ENCODE data around the gene ALDH3A1.

ALDH3A1 gene

DNA sequence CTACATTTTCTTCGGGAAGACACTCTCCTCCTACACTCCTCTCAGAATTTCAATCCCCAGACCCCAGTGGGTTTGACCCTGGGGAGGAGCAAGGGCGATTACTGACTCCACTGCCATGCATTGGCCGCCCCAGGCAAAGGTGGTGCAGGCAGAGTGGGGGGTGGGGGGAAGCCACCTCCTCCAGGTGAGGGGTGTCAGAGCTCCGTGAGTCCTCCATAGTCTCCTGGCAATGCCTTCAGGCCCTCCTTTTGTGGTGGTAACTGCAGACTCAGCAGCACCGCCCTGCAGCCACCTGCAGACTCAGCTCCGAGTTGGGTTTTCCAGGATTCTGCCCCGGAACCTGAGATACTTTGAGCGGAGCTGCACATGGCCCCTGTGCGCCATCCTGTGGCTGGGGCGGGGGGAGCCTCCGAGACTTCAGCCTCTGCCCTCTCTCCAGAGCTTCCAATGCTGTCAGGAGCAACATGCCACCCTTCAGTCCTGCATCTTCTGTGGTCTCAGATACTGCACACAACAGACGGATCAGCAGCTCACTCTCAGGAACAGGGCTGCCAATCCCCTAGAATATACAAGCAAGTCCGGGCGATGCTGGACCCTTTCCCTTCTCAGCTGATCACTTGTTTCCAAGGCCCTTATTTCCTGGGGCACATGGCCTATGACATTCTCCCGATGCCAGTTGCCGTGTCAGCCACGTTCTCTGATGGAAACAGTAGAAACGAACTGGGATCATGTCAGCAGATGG, 29.3 kb downstream of the ALDH3A1 start:
- no peak for DNase-seq

DNA sequence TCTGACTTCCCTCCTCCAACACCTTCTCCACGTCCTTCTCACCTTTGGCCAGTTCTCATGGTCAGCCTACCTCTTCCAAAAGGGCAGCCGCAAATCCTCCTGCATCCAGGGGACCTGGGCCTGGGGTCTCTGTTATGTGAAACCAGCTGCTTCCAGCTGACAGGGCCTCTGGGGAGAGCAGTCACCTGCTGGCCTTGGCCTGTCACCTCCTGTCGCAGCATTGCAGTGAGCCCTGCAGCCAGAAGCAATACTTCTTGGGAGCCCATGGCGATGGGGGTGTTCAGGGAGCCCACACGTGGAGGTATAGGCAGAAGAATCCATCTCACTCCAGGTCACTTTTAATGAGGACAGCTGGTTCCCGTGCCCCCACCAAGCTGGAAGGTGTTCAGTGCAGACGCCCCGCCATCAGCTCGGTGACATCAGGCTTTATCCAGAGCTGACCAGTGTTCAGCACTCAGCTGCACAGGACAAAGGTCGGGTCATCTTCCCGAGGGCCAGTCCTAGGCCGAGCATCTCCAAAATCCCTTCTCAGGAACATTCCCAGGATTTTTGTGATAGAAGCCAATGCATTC, 30.0 kb downstream of the ALDH3A1 start:
- no peak for DNase-seq

DNA sequence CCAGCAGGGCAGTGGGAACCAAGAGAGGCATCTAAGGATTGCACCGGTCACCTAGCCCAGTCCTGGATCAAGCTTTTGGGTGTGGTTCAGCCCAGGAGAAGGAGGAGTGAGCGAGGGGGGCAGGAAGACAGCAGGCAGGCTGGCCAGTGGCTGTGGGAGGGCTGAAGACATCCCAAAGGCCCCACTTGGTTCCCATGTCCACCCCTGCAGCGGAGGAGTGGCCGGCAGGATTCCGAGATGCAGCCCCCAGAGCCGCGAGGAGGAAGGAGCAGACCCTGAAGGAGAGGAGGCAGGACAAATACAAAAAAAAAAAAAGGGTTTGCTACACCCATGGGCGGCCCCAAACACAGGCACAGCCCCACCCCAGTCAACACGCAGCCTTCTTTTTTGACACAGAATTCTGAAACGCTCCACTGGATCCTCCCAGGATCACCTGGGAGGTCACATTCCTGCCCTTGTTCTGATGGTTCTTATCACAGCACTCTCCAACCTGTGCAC, 30.6 kb downstream of the ALDH3A1 start:
- no peak for DNase-seq

DNA sequence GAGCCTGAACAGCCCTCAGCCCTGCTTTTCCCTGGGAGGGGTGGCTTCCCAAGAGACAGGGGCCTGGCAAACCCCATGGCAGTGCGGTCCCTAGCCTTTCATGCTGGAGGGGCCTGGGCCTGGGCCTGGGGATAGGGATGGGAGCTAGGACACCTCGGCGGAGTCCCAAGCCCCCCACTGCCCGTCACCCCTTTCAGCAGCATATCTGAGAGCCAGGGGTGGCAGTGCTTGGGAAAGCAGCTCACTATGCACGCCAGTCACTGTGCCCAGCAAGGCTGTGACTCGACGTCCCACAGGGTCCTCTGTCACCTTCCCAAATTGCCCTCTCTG, 31.1 kb downstream of the ALDH3A1 start:
- DNase-seq, result no peak

DNA sequence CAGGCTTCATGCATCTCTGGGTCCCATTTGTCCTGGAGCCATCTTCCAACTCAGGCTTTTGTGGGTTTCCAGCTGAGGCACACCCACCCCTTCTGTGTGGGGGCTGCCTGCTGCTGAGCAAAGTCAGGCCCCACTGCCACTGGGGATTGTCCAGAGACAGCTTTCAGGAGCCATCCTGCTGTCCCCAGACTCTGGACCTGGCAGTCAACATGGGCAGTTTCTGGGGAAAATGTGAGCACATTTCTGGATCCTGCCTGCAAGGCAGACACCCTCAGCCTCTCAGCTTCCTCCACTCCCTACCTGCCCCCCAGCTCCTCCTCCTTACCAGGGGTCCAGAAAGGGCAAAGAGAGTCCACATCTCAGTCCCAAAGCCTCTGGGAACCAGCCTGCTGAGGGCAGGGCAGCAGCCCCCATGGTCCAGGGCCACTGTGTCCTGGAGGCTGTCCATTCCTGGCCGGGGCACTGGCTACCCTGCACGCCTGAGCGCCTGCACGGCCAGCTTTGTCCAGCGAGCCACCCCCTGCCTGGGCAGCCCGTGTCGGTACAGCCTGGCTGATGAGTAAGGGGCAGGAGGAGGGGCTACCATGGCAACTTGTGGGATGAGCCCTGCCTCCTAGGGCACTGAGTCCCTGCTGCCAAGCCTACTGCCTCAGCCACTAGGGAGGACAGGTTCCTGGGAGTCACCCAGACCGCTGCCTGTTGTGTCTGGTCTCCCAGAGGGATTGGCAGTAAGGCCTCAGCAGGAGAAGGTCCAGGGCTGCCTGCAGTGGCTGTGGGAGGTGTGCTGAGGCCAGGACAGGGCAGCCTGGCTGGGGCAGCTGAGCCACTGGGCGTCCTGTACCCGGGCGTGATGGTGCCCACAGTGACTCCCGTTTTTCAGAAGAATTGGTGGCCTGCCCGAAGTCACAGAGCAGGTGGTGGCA, 31.7 kb downstream of the ALDH3A1 start, which contains the start of gene SLC47A2:
SLC47A2 (minus strand) TSS at position 477 of the 923 bp plus-strand sequence; CDS start at position 448, 29 bp downstream.
- DNase-seq, result no peak

DNA sequence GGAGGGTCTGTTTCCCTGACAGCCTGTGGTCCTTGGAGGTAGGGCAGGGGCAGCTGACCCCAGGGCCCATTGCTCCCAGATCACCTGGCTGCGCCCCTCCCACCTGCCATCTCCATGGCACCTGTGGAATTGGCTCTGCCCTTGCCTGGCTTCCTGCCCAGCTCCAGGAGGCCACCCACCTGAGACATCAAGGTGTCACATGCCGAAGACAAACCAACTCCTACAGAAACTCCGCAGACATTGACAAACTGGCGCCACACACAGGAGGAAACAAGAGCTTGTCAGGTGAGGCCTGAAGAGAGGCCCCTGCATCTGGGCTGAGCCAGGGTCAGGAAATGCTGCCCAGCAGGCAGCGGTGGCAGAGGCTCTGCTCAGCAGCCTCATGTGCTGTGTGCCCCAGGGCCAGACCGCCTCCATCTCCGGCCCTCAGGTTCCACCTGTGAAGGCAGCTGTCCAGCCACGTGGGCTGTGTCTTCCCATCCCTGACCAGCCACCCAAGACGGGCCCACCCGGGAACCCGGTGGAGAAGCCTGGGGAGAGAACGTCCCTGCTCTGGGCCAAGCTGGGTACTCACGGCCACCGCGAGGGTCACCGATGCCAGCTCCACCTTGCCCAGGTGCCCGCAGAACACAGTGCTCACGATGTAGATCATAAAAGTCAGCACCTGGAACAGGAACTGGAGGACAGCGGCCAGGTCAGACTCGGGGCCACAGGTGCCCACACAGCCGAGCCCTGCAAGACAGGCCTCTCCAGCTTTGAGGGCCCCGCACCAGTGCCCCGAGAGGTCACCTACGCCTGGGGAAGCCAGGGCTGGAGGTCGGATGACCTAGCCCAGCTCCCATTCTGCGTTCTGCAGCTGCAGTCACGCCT, 33.3 kb downstream of the ALDH3A1 start:
- no peak for DNase-seq

DNA sequence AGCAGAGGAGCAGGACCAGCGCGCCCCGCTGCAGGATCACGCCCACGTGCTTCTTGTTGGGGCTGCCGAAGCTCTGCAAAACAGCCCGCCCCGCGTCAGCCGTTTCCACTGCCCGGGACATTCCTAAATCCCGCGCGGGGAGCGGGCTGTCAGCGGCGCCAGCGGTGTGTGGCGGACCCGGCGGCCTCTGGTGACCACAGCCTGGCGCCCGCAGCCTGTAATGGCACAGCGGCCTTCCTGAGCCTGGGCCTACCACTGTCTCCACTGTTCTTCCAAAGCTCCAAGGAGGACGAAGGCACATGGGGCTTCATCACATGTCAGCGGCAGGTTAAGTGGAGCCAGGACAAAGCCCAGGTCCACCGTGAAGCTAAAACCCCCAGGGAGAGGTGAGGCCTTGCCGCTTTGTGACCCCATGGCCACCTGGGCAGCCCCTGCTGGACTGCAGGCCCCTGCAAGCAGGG, 34.2 kb downstream of the ALDH3A1 start:
- DNase-seq, result no peak

DNA sequence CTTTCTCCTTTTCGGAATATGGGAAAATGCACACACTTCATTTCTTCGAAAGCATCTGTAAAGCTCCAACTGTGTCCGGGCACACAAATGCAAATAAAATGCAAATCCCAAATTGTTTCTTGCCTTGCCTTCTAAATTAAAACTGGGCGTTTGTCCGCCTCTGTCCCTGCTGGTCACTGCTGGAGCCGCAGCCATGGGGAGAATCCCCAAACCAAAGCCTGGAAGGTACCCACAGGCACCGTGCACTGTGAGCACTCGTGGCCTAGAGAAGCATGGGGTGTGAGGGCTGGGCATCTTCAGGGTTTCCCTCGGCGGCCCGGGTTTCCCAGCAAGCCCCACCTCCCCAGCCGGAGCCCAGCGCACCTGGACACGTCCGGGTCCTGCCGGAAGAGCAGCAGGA, 34.6 kb downstream of the ALDH3A1 start:
- no peak for DNase-seq

DNA sequence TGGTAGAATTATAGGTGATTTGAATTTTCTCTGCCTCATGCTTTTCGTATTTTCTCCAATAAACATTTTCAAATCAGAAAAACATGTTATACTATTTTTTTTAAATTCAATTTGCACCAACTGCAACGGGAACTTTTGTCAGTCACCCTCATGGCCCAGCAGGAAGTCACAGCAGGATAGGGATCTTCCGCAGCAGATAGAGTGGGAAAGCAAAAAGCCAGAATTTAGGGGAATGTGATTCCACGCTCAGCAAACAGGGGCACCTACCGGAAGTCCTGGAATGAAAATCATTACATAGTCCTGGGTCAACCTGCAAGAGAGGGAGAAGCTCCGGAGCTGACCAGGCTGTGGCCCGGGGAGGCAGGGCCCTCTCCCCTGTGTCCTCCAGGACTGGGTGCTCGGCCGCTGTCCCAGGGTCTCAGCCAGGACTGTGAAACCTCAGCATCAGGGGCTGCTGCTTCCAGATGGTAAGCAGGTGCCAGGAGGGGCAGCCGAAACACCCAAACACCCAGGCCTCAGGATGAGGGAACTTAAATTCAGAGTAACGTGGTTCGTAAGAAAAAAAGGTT, 35.6 kb downstream of the ALDH3A1 start:
- DNase-seq, result no peak

DNA sequence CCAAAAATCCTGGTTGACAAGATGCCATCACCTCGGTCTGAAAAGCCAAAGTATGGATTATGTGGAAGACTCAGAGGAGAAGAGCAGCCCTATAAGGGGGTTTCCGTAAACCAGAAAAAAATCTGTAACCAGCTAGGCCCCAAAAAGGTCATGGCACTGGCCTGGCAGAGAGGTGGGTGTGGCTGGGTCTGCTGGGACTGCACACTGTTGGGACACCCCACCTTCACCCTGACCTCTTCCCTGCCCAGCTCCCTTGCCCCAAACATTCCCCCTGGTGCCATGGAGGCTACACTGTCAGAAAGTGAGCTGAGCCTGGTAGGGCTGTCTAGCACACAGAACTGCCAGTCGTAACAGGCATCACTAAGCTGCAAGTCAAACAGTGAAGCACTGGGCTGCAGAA, 38.3 kb downstream of the ALDH3A1 start:
- DNase-seq, result no peak

DNA sequence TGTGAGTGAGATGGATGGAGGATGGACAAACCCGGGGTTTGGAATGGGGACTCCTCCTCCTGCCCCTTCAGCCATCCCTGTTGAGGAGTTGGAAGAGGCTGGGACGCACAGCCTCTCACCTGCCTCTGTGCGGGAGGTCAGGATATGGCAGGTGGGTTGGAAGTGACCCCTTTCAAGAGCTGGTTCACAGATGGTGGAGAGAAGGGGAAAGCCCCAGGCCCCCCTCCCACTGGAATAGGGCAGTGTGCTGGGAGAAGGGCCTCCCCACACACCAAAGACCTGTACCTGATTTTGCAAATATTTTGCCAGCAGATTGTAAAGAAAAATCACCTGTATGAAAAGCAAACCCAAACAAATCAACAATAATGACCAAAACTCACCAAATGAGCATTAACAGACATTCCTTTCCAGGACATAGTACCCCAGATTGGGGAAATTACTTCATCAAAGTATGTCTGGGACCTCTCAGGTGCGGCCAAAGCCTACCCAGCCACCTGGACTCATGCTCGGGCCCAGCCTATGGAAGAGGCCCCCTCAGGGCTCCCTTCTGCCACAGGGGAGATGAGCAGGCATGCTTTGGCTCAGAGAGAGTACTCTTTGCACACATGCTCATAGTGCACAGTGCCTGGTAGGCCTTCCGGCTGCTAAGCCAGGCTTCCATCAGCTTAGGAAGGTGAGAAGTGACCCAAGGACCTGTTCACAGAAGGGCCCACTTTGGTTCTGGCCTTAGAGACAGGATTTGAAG, 39.5 kb downstream of the ALDH3A1 start:
- DNase-seq, result no peak

DNA sequence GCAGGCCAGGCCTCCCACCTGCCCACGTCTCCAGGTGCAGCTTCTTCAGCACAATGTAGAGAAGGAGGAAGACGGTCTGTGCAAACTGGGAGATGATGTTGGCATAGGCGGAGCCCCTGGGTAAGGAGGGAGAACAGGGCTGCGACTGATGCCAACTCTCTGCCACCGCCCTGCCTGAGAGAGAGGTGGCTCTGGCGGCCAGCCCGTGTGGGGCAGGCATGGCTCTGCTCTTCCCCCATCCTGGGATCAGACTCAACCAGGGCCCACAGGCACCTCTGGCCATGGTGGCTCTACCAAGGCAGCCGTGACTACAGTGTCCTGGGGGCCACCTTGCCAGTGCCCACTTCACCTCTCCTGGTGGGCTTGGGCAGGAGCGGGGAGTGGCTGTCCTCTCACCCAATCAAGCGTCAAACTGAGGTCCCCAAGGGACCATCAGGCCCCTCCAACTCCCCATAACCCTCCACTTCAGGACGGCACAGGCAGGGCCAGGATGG, 40.3 kb downstream of the ALDH3A1 start:
- DNase-seq, result no peak

DNA sequence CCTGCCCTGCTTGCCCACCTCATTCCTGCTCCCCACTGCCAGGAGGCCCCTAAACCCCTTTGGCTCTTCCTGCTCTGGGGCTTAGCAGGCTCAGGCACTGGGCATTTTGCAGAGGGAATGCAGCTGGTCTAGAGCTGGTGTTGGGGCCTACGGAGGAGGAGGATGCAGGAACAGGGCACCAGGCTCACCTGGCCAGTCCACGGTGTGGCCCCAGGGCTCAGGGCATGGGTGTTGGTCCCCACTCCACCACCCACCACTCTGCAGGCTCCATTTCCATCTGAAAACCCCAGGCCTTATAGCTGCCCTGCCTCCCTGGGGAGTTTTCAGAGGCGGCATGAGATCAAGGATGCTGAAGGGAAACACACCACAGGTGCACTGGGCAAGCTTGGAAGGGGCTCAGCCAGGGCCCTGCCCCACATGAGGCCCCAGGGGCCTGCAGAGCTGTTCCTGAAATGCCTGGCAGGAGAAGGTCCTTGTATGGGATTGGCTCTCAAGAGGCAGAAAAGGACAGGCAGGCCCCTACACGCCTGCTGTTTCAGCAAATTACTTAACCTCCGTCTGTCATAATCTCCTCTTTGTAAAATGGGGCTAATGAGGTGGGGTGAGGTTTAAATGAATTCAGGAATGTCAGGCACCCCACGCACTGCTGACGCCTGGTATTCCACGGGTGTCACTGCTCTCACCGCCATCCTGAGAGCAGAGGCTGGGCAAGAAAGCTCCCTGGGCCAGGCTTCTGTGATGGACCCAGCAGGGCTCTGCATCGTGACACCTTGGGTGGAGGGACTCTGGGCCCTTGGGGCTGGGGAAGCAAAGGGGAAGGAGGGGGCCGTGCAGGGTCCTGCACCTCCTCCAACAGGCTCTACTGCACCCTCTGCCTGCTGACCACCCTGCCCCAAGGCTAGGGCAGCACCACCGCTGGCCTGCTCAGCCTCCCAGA, 41.0 kb downstream of the ALDH3A1 start:
- DNase-seq, result no peak

DNA sequence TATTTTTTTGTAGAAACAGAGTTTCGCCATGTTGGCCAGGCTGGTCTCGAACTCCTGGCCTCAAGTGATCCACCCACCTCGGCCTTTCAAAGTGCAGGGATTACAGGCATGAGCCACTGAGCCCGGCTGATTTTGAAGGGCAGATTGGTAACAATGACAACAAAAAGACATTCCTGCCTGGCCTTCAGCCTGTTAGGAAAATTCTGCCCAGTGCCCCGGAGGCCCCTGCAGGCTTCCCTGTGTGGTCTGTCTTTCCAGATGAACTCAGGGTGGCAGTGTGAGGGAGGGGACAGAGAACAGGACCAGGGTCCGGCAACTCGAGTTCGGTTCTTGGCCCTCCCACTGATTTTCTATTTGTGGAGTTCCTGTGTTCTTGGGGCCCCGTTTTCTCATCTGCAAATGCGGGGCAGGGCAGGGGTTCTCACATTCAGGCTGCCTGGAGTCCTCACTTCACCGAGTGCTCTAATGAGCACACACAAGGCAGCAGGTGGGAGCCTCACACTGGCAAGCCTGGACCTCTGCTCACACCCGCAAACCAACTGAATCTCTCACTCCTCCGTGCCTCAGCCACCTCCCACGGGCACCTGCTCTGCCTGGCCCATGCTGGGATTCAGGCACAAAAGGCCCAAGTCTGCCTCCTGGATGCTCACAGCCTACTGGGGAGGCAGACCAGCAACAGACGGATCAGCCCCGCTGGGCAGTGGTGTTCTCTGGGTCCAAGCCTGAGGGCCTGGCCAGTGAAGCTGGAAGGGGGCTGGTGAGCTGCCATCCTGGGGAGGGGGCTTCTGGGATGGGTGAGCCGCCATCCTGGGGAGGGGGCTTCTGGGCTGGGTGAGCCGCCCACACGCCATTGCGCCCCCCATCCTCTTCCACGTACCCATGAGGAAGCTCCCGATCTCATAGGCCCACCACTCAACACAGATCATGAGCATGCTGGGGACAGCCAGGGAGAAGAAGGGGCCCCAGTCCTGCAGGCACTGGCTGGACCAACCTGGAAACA, 42.0 kb downstream of the ALDH3A1 start:
- no peak for DNase-seq

DNA sequence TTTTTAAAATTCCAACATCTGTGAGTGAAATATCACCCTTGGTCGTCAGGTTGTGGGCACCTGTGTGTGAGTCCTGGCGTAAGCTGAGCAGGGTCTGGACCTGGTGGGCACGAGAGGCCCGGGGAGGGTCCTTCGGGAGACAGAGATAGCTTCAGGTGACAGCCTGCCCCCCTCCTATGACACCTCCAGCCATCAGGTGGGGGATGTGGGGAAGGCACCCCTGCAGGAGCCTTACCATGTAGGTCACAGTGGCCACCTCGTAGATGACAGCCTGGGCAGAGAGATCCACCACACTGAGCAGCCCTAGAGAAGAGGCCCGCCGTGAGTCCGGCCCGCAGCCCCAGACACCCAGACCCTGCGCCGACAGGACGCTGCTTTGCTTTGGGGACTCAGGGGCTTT, 42.9 kb downstream of the ALDH3A1 start:
- no peak for DNase-seq

DNA sequence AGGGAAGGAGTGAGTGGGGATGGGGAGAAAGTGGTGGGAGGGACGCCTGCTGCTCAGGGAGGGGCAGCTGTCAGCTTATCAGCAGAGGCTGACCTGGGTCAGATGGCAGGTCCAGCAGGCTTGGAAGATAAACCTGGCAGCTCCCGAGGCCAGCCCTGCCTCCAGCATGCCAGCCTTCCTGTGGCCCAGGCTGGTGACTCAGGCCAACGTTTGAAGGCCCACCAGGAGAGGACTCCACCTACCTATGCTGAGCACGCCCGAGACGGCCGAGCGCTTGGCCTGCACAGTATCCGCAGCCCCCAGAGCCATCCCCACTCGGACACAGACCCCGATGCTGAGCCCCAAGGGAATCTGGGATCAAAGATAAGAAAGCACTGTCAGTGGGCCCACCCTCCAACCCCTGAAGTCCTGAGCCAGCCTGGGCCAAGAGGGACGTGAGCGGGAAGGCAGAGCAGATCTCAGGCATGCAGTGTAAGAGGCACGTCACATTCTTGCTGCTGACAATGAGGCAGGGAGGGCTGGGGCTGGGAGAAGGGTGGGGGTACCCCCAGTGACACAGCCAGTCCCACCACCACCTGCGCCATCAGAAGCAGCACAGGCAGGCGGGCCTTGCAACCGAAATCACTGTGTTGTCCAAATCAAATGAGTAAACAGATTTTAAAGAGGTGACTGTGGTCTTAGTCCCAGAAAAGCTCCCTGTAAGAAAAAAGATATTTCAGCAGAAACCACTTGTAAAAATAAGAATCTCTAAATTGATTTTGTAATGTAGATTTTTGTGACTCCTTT, 44.1 kb downstream of the ALDH3A1 start:
- DNase-seq, result no peak

DNA sequence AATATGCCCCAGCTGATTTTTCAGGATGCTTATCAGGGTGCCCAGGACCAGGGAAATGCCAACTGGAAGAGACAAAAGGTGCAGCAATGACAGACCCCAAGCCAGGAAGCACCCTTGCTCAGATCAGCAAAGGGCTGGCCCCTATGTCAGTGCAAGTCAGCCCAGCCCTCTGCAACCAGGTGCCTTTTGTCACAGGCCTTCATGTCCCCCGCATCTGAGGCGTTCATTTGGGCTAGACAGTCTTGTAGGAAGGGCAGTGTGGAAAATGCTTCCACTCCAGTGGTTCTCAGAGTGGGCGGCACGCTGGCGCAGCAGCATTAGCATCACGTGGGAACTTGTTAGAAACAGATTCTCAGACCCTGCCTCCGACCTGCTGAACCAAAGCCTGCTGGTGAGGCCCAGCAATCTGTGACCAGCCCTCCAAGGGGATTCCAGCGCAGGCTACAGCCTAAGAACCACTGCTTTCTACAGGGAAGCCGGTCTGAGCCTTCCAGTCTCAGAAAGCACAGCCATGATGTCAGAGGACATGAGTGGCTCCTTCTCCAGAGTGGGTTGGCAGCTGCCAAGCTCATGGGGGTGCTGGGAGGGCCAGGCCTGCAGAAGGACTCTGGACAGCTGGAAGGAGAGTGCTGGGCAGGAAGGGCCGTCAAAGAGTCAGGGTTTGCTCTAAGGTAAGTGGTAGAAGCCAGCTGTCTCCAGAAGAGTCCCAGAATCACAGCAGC, 44.8 kb downstream of the ALDH3A1 start:
- DNase-seq, result no peak
